ENCODE results near the gene C1S.
"Not testable (repeated sequence)": the region's sequence is repeated elsewhere in the genome, so short reads cannot be mapped to it uniquely, and the experiment has no call there.

C1S gene

GRCh38 chr12:7060353-7060954 lies at the start of gene C1S:
Gene C1S, plus strand, starts transcription at chr12:7060718. Its CDS starts 1,195 bp downstream, at chr12:7061913.
- no peaks in the 10 kb centered on the region for H3K27me3 ChIP-seq (replicated peaks)
- TF ChIP-seq, protein P1, sequence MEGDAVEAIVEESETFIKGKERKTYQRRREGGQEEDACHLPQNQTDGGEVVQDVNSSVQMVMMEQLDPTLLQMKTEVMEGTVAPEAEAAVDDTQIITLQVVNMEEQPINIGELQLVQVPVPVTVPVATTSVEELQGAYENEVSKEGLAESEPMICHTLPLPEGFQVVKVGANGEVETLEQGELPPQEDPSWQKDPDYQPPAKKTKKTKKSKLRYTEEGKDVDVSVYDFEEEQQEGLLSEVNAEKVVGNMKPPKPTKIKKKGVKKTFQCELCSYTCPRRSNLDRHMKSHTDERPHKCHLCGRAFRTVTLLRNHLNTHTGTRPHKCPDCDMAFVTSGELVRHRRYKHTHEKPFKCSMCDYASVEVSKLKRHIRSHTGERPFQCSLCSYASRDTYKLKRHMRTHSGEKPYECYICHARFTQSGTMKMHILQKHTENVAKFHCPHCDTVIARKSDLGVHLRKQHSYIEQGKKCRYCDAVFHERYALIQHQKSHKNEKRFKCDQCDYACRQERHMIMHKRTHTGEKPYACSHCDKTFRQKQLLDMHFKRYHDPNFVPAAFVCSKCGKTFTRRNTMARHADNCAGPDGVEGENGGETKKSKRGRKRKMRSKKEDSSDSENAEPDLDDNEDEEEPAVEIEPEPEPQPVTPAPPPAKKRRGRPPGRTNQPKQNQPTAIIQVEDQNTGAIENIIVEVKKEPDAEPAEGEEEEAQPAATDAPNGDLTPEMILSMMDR (IDR thresholded peaks at IDR 0.05; ENCODE audit: low read depth, low read length, missing control alignments), result peak; percentile 95
- H3K36me3 ChIP-seq (replicated peaks), result no peaks in the 10 kb centered on the region
- in situ Hi-C loops (cut with HindIII; ENCODE audit: low pct_ligation_motif_present, low sequenced_read_pairs), result no loop called here
- peak; percentile 90 for DNase-seq
- H3K4me3 ChIP-seq (ENCODE audit: low read depth, low read length), result peak within 1 kb of the TSS; percentile 27
- H3K27ac ChIP-seq, result no peak within 1 kb of the TSS

DNA sequence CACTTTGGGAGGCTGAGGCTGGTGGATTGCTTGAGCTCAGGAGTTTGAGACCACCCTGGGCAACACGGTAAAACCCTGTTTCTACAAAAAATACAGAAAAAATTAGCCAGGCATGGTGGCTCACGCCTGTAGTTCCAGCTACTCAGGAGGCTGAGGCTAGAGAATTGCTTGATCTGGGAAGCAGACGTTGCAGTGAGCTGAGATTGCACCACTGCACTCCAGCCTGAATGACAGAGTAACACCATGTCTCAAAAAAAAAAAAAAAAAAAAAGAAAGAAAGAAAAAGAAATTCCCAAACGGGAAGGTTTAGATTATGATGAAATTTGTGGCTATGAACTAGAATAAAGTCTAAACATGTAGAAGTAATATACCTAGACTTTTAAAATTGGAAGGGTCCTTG lies 49.1 kb upstream of the C1S start:
- DNase-seq; H3K27me3 ChIP-seq (replicated peaks); H3K36me3 ChIP-seq (replicated peaks); H3K27ac ChIP-seq; in situ Hi-C loops (cut with HindIII; ENCODE audit: low pct_ligation_motif_present, low sequenced_read_pairs); H3K4me3 ChIP-seq (ENCODE audit: low read depth, low read length): not testable (repeated sequence)

- TF ChIP-seq, protein P1 (IDR thresholded peaks at IDR 0.05; ENCODE audit: low read depth, low read length, missing control alignments), result no peak
- Histone ChIP-seq H3K36me3 (replicated peaks) (no peaks in the 10 kb centered on the region), H3K27me3 (replicated peaks) (no peaks in the 10 kb centered on the region), H3K4me3 (ENCODE audit: low read depth, low read length) (no peak overlapping the region), H3K27ac (no peak overlapping the region)
- DNase-seq, result no peak
- in situ Hi-C loops (cut with HindIII; ENCODE audit: low pct_ligation_motif_present, low sequenced_read_pairs), result no loop called here
These were observed 48.4 kb upstream of the C1S start for GRCh38 chr12:7012024-7012607.

DNA sequence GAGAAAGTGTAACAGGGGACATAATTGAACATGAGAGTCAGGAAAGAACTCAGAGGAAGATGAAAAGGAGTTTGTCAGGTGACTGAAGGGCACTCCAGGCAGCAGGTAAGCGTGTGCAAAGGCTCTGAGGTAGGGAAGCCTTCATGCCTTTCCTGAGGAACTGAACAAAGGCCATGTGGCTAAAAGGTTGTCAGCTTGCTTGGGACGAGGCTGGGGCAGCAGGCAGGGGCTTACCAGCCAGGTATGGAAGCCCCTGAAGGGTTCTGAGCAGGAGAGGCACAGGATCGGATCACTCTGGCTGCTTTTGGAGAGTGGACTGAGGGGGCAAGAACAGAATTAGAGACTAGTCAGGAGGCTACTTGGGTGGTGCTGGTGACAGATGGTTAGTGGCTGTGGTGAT lies 47.4 kb upstream of the C1S start:
- in situ Hi-C loops (cut with HindIII; ENCODE audit: low pct_ligation_motif_present, low sequenced_read_pairs), result no loop called here
- no peak for DNase-seq
- TF ChIP-seq, protein P1 (IDR thresholded peaks at IDR 0.05; ENCODE audit: low read depth, low read length, missing control alignments), result no peak
- H3K27ac ChIP-seq, result no peak overlapping the region
- no peak overlapping the region for H3K4me3 ChIP-seq (ENCODE audit: low read depth, low read length)
- H3K27me3 ChIP-seq (replicated peaks), result no peaks in the 10 kb centered on the region
- no peaks in the 10 kb centered on the region for H3K36me3 ChIP-seq (replicated peaks)

DNA sequence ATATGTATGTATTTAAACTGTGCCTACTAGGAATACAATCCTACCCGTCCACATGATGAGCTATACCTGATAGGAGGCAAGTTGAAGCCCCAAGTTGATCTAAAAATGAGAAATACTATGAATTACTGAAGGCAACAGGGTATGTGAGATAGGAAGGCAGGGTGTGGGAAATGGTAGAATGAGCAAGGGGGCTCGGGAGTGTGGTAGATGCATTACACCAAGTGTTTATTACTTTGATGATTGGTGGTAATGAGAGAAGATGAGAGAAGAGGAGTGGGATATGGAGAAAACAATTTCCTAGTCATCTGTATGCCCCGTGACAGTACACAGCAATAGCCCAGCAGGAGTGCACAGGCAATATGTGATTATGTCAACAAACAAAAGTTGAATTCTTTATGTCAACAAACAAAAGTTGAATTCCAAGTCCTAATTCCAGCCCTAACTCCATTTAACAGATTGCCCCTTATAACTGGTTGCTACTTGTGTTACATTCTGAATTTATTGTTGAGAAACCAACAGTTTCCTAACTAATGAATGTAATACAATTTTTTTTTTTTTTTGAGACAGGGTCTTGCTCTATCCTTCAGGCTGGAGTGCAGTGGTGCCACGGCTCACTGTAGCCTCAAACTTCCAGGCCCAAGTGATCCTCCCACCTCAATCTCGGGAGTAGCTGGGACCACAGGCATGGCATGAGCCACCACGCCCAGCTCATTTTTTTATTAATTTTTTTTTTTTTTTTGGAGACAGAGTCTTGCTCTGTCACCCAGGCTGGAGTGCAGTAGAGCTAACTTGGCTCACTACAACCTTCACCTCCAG lies 44.8 kb upstream of the C1S start:
- H3K27me3 ChIP-seq (replicated peaks), result no peaks in the 10 kb centered on the region
- H3K4me3 ChIP-seq (ENCODE audit: low read depth, low read length), result no peak overlapping the region
- TF ChIP-seq, protein P1 (IDR thresholded peaks at IDR 0.05; ENCODE audit: low read depth, low read length, missing control alignments), result no peak
- DNase-seq, result no peak
- no peaks in the 10 kb centered on the region for H3K36me3 ChIP-seq (replicated peaks)
- in situ Hi-C loops (cut with HindIII; ENCODE audit: low pct_ligation_motif_present, low sequenced_read_pairs), result no loop called here
- H3K27ac ChIP-seq, result no peak overlapping the region

- in situ Hi-C loops (cut with HindIII; ENCODE audit: low pct_ligation_motif_present, low sequenced_read_pairs), result no loop called here
- H3K27me3 ChIP-seq (replicated peaks), result no peaks in the 10 kb centered on the region
- no peaks in the 10 kb centered on the region for H3K36me3 ChIP-seq (replicated peaks)
- TF ChIP-seq, protein P1 (IDR thresholded peaks at IDR 0.05; ENCODE audit: low read depth, low read length, missing control alignments), result no peak
- no peak overlapping the region for H3K27ac ChIP-seq
- peak overlapping the region; percentile 1 for H3K4me3 ChIP-seq (ENCODE audit: low read depth, low read length)
- DNase-seq, result no peak
These were observed 43.5 kb upstream of the C1S start for GRCh38 chr12:7016958-7017571.
